AG04449 (cell line): ENCODE measurements around the gene PITHD1.

Experiments
- CTCF ChIA-PET: fragments of 350-600 bp; formaldehyde crosslinking; extraction: SDS; loops from one replicate; lab custom pipeline; 2021; ENCODE audit warnings: antibody characterized with exemption; lab: Yijun Ruan, JAX
- POLR2A ChIA-PET: fragments of 400-600, 350-600 bp; formaldehyde crosslinking; extraction: SDS; loops from one replicate; lab custom pipeline; 2020; ENCODE audit warnings: antibody characterized with exemption, inconsistent platforms; lab: Yijun Ruan, JAX
- DNase-seq: peaks from one replicate; pipeline ENCODE4 v3.0.0-alpha.2; 2010; ENCODE audit warnings: low read depth, low spot score
- H3K4me3 ChIP-seq: 2 replicates; pipeline ENCODE4 v1.5.1; 2011; ENCODE audit warnings: low read depth, mild to moderate bottlenecking, control low read depth, low read length
- CTCF ChIP-seq: IDR thresholded peaks from one replicate; pipeline ENCODE4 v1.5.1; 2011; ENCODE audit warnings: mild to moderate bottlenecking, moderate library complexity, low read length, control low read depth, inconsistent platforms; ENCODE audit not compliant: insufficient read depth; ENCODE audit errors: missing control alignments

The PITHD1 gene

GRCh38 chr1:23742670-23743286, 35.4 kb upstream of the PITHD1 start:
- H3K4me3 ChIP-seq, result peak overlapping the region; percentile 80
- no peak for DNase-seq
- TF ChIP-seq CTCF, result no peak
- ChIA-PET POLR2A (interaction anchor here (0.8 kb wide), 1 partner anchor 14 kb away, joined by 3 read pairs; no protein-coding TSS in a partner anchor), CTCF (interaction anchor here (1.1 to 2.9 kb wide), 2 partner anchors 9 to 28 kb away, joined by 3 to 8 read pairs; no protein-coding TSS in a partner anchor)

GRCh38 chr1:23743287-23744152, 34.7 kb upstream of the PITHD1 start, which contains the start of gene ELOA:
ELOA (plus strand) TSS chr1:23743471; CDS start chr1:23743504, 33 bp downstream.
- no peak for DNase-seq
- ChIA-PET POLR2A (interaction anchor here (0.8 to 1.1 kb wide), 3 partner anchors 14 to 105 kb away, joined by 3 to 4 read pairs (median 4); partner anchors contain the start of gene RPL11), CTCF (interaction anchor here (0.6 to 3.8 kb wide), 5 partner anchors 8 to 246 kb away, joined by 3 to 23 read pairs (median 5); no protein-coding TSS in a partner anchor)
- TF ChIP-seq CTCF, result no peak
- H3K4me3 ChIP-seq, result peak within 1 kb of the TSS; percentile 80

- CTCF ChIA-PET, result interaction anchor here (0.7 to 3.8 kb wide), 10 partner anchors 9 to 248 kb away, joined by 3 to 23 read pairs (median 4); partner anchors contain the start of gene RPL11
- no peak for DNase-seq
- POLR2A ChIA-PET, result interaction anchor here (0.6 kb wide), 1 partner anchor 54 kb away, joined by 4 read pairs; the partner anchor contains the start of gene RPL11
- peak; percentile 31 for TF ChIP-seq CTCF
- H3K4me3 ChIP-seq, result no peak overlapping the region
Measured at GRCh38 chr1:23745515-23745914, 32.7 kb upstream of the PITHD1 start.

GRCh38 chr1:23748016-23748415, 30.2 kb upstream of the PITHD1 start:
- ChIA-PET CTCF (interaction anchor here (1.3 kb wide), 1 partner anchor 23 kb away, joined by 3 read pairs; no protein-coding TSS in a partner anchor), POLR2A (no interaction called here)
- no peak for DNase-seq
- H3K4me3 ChIP-seq, result no peak overlapping the region
- no peak for TF ChIP-seq CTCF

GRCh38 chr1:23751050-23751814, 27.0 kb upstream of the PITHD1 start:
- TF ChIP-seq CTCF, result peak; percentile 66
- H3K4me3 ChIP-seq, result no peak overlapping the region
- no peak for DNase-seq
- ChIA-PET CTCF (interaction anchor here (0.7 to 1.5 kb wide), 10 partner anchors 7 to 206 kb away, joined by 3 to 6 read pairs (median 4); partner anchors contain the start of gene ELOA), POLR2A (no interaction called here)
